Lung (tissue), 16 donors: ENCODE data around the gene SPIN2A. TPM values are rescaled to one million over a fixed set of nuclear protein-coding genes. Genes with fewer than 3 reads are reported as not detected.
A peak's percentile ranks its signal among the peaks of the same experiment; 100 is the strongest.
"Not testable (repeated sequence)": the region's sequence is repeated elsewhere in the genome, so short reads cannot be mapped to it uniquely, and the experiment has no call there.

ENCODE experiments used
- ATAC-seq: fragments of 200-7000 bp; cut with Tn5 transposase; one replicate; pipeline ENCODE4 v1.9.1; 2020; ENCODE audit warnings: moderate number of reproducible peaks; ENCODE audit not compliant: insufficient read depth, low FRiP score
- DNase-seq, 3 donors: peaks; one replicate each; pipeline ENCODE4 v3.0.0-alpha.2; 2013 to 2017
- H3K27ac ChIP-seq, 2 donors: one replicate each; pipeline ENCODE4 v1.5.1; 2013; ENCODE audit warnings: mild to moderate bottlenecking in 2 of 2, moderate library complexity in 2 of 2, control low read depth in 1 of 2, inconsistent platforms in 1 of 2, low read depth in 1 of 2, low read length in 1 of 2
- H3K27me3 ChIP-seq, 3 donors: one replicate each; pipeline ENCODE4 v1.5.1; 2013; ENCODE audit warnings: low read length in 2 of 3; ENCODE audit not compliant: control insufficient read depth in 3 of 3, insufficient read depth in 3 of 3
- H3K36me3 ChIP-seq, 4 donors: one replicate each; pipeline ENCODE4 v1.5.1; 2013; ENCODE audit warnings: low read length in 4 of 4, mild to moderate bottlenecking in 1 of 4, moderate library complexity in 1 of 4; ENCODE audit not compliant: control insufficient read depth in 4 of 4, insufficient read depth in 4 of 4
- H3K4me1 ChIP-seq, 5 donors: one replicate each; pipeline ENCODE4 v1.5.1; 2013; ENCODE audit warnings: low read length in 5 of 5, mild to moderate bottlenecking in 2 of 5, moderate library complexity in 1 of 5; ENCODE audit not compliant: control insufficient read depth in 5 of 5, insufficient read depth in 5 of 5
- H3K4me3 ChIP-seq: one replicate; pipeline ENCODE4 v1.5.1; 2013; ENCODE audit warnings: mild to moderate bottlenecking, control low read depth, moderate library complexity
- H3K9ac ChIP-seq, 2 donors: one replicate each; pipeline ENCODE4 v1.5.1; 2013; ENCODE audit warnings: low read length in 2 of 2, control low read depth in 1 of 2; ENCODE audit not compliant: insufficient read depth in 1 of 2
- H3K9me3 ChIP-seq, 4 donors: one replicate each; pipeline ENCODE4 v1.5.1; 2013; ENCODE audit warnings: low read length in 3 of 4, mild to moderate bottlenecking in 1 of 4, moderate library complexity in 1 of 4; ENCODE audit not compliant: control insufficient read depth in 4 of 4, insufficient read depth in 3 of 4
- CTCF ChIP-seq: IDR thresholded peaks from 2 replicates; pipeline ENCODE4 v1.5.1; 2012; ENCODE audit warnings: mild to moderate bottlenecking; ENCODE audit errors: control extremely low read depth, extremely low read depth
- WGBS, 2 donors: extraction: QIAGEN DNeasy Blood & Tissue Kit; methylation state at CpG; one replicate each; pipeline ENCODE4 v1.1.7; 2013; 5-methylcytosine and 5-hydroxymethylcytosine counted together
- long read RNA-seq, 5 donors: transcript quantifications; one replicate each; lab custom pipeline, GENCODE V29; 2026
- polyA plus RNA-seq, 2 donors: library from polyadenylated mRNA; stranded (reverse); fragments of 200-250 nt; gene quantifications; one replicate each; pipeline ENCODE4 v1.2.1, GENCODE V29; 2013
- total RNA-seq, 2 donors: library from RNA; depleted of rRNA in 1 of 2; stranded (reverse); fragments of >200 nt in 1 of 2; gene quantifications; one replicate each; pipeline ENCODE4 v1.2.1, GENCODE V29; 2014 to 2021
- donor health status: control.
- donor health status: control.
- donor health status: Bipolar disorder and iron deficiency.
- donor health status: healthy.
- donor health status: DM: yes; HTN: yes; CAD: no.

SPIN2A gene
- total RNA-seq: under 1 TPM; 0.77 to 0.80 TPM
- polyA plus RNA-seq: under 1 TPM; 0.25 to 0.63 TPM
- long read RNA-seq, donor 1, partial matches to known transcripts: 0 of 1 reads
- long read RNA-seq, donor 1, other reads (novel, unspliced or antisense): 0 of 1 reads
- long read RNA-seq, donor 2: 0 reads
- long read RNA-seq, donor 3, partial matches to known transcripts: 6 of 8 reads
- long read RNA-seq, donor 3, other reads (novel, unspliced or antisense): 0 of 8 reads
- long read RNA-seq, donor 4, partial matches to known transcripts: 0 of 1 reads
- long read RNA-seq, donor 4, other reads (novel, unspliced or antisense): 0 of 1 reads
- long read RNA-seq, donor 5, partial matches to known transcripts: 0 of 2 reads
- long read RNA-seq, donor 5, other reads (novel, unspliced or antisense): 0 of 2 reads

- not testable (repeated sequence) for H3K27me3 ChIP-seq, H3K9ac ChIP-seq, H3K9me3 ChIP-seq, H3K4me3 ChIP-seq, ATAC-seq, H3K36me3 ChIP-seq, H3K4me1 ChIP-seq, H3K27ac ChIP-seq
- peak; percentile 43 to 60 (median 53) for DNase-seq
- WGBS, 2 donors: 43 to 63% methylated on average over 6 to 27 of the region's 27 CpGs
Measured at GRCh38 chrX:57137073-57137472, at the start of gene SPIN2A. Gene SPIN2A, minus strand, starts transcription at chrX:57137397. Its CDS starts 800 bp downstream, at chrX:57136597.

GRCh38 chrX:57178605-57179004 lies 41.4 kb upstream of the SPIN2A start:
- H3K36me3 ChIP-seq: no peaks in the 10 kb centered on the region
- ATAC-seq (no peak), DNase-seq (no peak)
- H3K9ac ChIP-seq: no peak overlapping the region
- peaks cover 0 to 2% (median 0%) of the 10 kb centered on the region in 5 donors for H3K4me1 ChIP-seq
- H3K27ac ChIP-seq: no peak overlapping the region
- peaks cover 0 to 3% (median 0%) of the 10 kb centered on the region in 3 donors for H3K27me3 ChIP-seq
- no peak for TF ChIP-seq CTCF
- H3K9me3 ChIP-seq: no peaks in the 10 kb centered on the region
- no peak overlapping the region for H3K4me3 ChIP-seq

GRCh38 chrX:57177070-57177469 lies 39.9 kb upstream of the SPIN2A start:
- no peak for DNase-seq
- Histone ChIP-seq H3K4me3 (no peak overlapping the region), H3K4me1 (peaks cover 0 to 2% (median 0%) of the 10 kb centered on the region in 5 donors), H3K27me3 (peaks cover 0 to 3% (median 0%) of the 10 kb centered on the region in 3 donors), H3K9ac (no peak overlapping the region), H3K36me3 (no peaks in the 10 kb centered on the region), H3K27ac (no peak overlapping the region), H3K9me3 (peaks cover 0 to 2% (median 0%) of the 10 kb centered on the region in 4 donors)
- WGBS, 2 donors: 42 to 83% methylated on average over 1 of the region's 1 CpG
- no peak for ATAC-seq
- TF ChIP-seq CTCF: no peak

GRCh38 chrX:57172544-57172943 lies 35.3 kb upstream of the SPIN2A start:
- peaks cover 0 to 2% (median 0%) of the 10 kb centered on the region in 4 donors for H3K9me3 ChIP-seq
- 48 to 84% methylated on average over 6 of the region's 6 CpGs for WGBS, 2 donors
- no peak for TF ChIP-seq CTCF
- peaks cover 0 to 2% (median 0%) of the 10 kb centered on the region in 5 donors for H3K4me1 ChIP-seq
- ATAC-seq (no peak), DNase-seq (no peak)
- no peaks in the 10 kb centered on the region for H3K27me3 ChIP-seq
- H3K36me3 ChIP-seq: no peaks in the 10 kb centered on the region
- no peak overlapping the region for H3K27ac ChIP-seq
- H3K9ac ChIP-seq: no peak overlapping the region
- H3K4me3 ChIP-seq: no peak overlapping the region
